DMS114 treated with DMSO at 0.1 percent for 48 hours (cell line): ENCODE measurements around the gene FCN2.

Experiments
- DNase-seq: peaks from one replicate; lab custom pipeline; 2025; ENCODE audit not compliant: unreplicated experiment; lab: John Stamatoyannopoulos, UW

Gene FCN2

GRCh38 chr9:134887686-134888602 lies 7.3 kb downstream of the FCN2 start:
- no peak for DNase-seq

- DNase-seq = no peak
These were observed 8.1 kb downstream of the FCN2 start for GRCh38 chr9:134888603-134889190.

GRCh38 chr9:134889386-134890154 lies 9.0 kb downstream of the FCN2 start:
- DNase-seq = no peak

GRCh38 chr9:134890155-134890495 lies 9.5 kb downstream of the FCN2 start:
- no peak for DNase-seq

GRCh38 chr9:134891053-134891452 lies 10.4 kb downstream of the FCN2 start:
- no peak for DNase-seq

- no peak for DNase-seq
These were observed 11.1 kb downstream of the FCN2 start for GRCh38 chr9:134891713-134892112.

- no peak for DNase-seq
These were observed 11.6 kb downstream of the FCN2 start for GRCh38 chr9:134892221-134892620.

- DNase-seq = no peak
These were observed 12.3 kb downstream of the FCN2 start for GRCh38 chr9:134892820-134893420.

GRCh38 chr9:134894136-134894860 lies 13.7 kb downstream of the FCN2 start:
- no peak for DNase-seq

- no peak for DNase-seq
These were observed 14.5 kb downstream of the FCN2 start for GRCh38 chr9:134895097-134895496.

GRCh38 chr9:134895567-134895907 lies 14.9 kb downstream of the FCN2 start:
- no peak for DNase-seq

GRCh38 chr9:134895908-134896833 lies 15.6 kb downstream of the FCN2 start:
- DNase-seq = no peak

- no peak for DNase-seq
These were observed 16.4 kb downstream of the FCN2 start for GRCh38 chr9:134896834-134897583.

GRCh38 chr9:134897584-134898170 lies 17.1 kb downstream of the FCN2 start:
- DNase-seq = no peak

- DNase-seq = no peak
These were observed 17.7 kb downstream of the FCN2 start for GRCh38 chr9:134898319-134898718.

- no peak for DNase-seq
These were observed 18.6 kb downstream of the FCN2 start for GRCh38 chr9:134899168-134899567.

- no peak for DNase-seq
These were observed 19.2 kb downstream of the FCN2 start for GRCh38 chr9:134899818-134900217.

- no peak for DNase-seq
These were observed 22.3 kb downstream of the FCN2 start for GRCh38 chr9:134902936-134903335.
